Pulmonary artery endothelial cell (primary cell): Measurements from ENCODE around the gene VWC2. TPM values are rescaled to one million over a fixed set of nuclear protein-coding genes. Genes with fewer than 3 reads are reported as not detected.

Experiments
- DNase-seq: peaks from one replicate; pipeline ENCODE4 v3.0.0-alpha.2; 2011; ENCODE audit warnings: low read depth, low spot score
- total RNA-seq: library from RNA; depleted of rRNA; stranded (reverse); fragments of >200 nt; gene quantifications from 2 replicates; pipeline ENCODE4 v1.2.3, GENCODE V29; 2014

Gene VWC2
- total RNA-seq, 1 donor from 2014 or later, result not detected

DNA sequence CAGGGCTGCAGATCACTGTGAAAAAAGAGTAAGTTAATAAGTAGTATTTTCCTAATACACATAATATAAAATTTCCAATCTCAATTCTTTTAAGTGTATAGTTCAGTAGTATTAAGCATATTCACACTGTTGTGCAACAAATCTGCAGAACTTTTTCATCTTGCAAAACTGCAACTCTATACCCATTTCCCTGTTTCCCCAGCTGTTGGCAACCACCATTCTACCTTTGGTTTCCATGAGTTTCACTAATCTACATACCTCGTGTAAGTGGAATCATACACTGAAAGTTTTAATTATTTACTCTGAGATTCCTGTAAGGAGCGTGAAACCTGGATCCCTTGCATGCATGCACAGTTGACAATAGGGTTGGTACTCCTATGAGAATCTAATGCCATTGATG is 164.2 kb downstream of the VWC2 start:
- no peak for DNase-seq
